KMS-11 (cell line): ENCODE data around the gene OGN.
A peak's percentile ranks its signal among the peaks of the same experiment; 100 is the strongest.

ENCODE experiments used
- H2AFZ ChIP-seq: fragments of 200-600 bp; sonication (generic); 2 replicates; pipeline ENCODE4 v1.6.1; 2016; ENCODE audit warnings: antibody characterized with exemption, mixed run types, low read depth
- H3K27ac ChIP-seq: fragments of 200-600 bp; sonication (generic); 2 replicates; pipeline ENCODE4 v1.6.1; 2016; ENCODE audit warnings: mild to moderate bottlenecking, mixed run types
- H3K27me3 ChIP-seq: fragments of 200-600 bp; sonication (generic); 2 replicates; pipeline ENCODE4 v1.6.1; 2017; ENCODE audit warnings: mild to moderate bottlenecking, low read depth, mixed run types, moderate library complexity; ENCODE audit not compliant: insufficient read depth
- H3K36me3 ChIP-seq: fragments of 200-600 bp; sonication (generic); 2 replicates; pipeline ENCODE4 v1.6.1; 2017; ENCODE audit warnings: mild to moderate bottlenecking, mixed run types; ENCODE audit not compliant: insufficient read depth
- H3K4me1 ChIP-seq: fragments of 200-600 bp; sonication (generic); 2 replicates; pipeline ENCODE4 v1.6.1; 2016; ENCODE audit warnings: mild to moderate bottlenecking, low read depth, mixed run types; ENCODE audit not compliant: poor library complexity, severe bottlenecking
- H3K4me2 ChIP-seq: fragments of 200-600 bp; sonication (generic); 2 replicates; pipeline ENCODE4 v1.7.0; 2016; ENCODE audit warnings: mild to moderate bottlenecking, mixed run types
- H3K4me3 ChIP-seq: fragments of 200-600 bp; sonication (generic); IDR thresholded peaks from 2 replicates; pipeline ENCODE4 v1.6.1; 2017; ENCODE audit warnings: low read depth, low read length, mixed read lengths; ENCODE audit not compliant: insufficient read depth
- H3K79me2 ChIP-seq: fragments of 200-600 bp; sonication (generic); 2 replicates; pipeline ENCODE4 v1.6.1; 2016; ENCODE audit warnings: low read depth, mixed run types; ENCODE audit not compliant: insufficient read depth
- H3K9ac ChIP-seq: fragments of 200-600 bp; sonication (generic); 2 replicates; pipeline ENCODE4 v1.6.1; 2016; ENCODE audit warnings: mild to moderate bottlenecking, mixed run types
- H4K20me1 ChIP-seq: fragments of 200-600 bp; sonication (generic); 2 replicates; pipeline ENCODE4 v1.6.1; 2016; ENCODE audit warnings: mild to moderate bottlenecking, mixed run types; ENCODE audit not compliant: insufficient read depth
- TF ChIP-seq, protein P1 (sequence below): fragments of 200-600 bp; sonication (generic); conservative IDR thresholded peaks from 2 replicates; pipeline ENCODE4 v1.6.1; 2017; ENCODE audit warnings: low read depth, mild to moderate bottlenecking, antibody characterized with exemption, low read length, moderate library complexity, mixed read lengths

Gene OGN

DNA sequence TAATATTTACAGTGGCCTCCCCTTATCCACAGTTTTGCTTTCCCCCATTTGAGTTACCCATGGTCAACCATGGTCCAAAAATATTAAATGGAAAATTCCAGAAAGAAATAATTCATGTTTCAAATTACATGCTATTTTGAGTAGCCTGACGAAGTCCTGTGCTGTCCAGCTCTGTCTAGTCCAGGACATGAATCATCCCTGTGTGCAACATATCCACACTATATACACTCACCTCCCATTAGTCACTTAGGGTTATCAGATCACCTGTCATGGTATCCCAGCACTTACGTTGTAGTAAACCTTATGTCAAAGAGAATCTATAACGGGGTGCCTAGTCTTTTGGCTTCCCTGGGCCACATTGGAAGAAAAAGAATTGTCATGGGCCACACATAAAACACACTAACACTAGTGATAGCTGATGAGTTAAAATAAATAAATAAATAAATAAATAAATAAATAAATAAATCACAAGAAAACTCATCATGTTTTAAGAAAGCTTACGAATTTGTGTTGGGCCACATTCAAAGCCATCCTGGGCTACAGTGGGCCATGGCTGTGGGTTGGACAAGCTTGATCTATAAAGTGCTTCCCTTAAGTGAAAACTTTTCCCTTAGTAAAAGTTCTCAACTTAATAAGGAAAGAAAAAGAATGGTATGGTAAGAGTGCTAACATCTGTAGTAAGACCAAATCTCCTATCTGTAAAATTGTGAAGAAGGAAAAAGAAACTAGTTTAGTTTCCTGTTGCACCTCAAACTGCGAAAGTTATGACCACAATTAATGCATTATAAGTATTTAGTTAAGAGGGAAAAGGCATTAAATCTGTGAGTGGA is 35.8 kb upstream of the OGN start:
- TF ChIP-seq, protein P1, sequence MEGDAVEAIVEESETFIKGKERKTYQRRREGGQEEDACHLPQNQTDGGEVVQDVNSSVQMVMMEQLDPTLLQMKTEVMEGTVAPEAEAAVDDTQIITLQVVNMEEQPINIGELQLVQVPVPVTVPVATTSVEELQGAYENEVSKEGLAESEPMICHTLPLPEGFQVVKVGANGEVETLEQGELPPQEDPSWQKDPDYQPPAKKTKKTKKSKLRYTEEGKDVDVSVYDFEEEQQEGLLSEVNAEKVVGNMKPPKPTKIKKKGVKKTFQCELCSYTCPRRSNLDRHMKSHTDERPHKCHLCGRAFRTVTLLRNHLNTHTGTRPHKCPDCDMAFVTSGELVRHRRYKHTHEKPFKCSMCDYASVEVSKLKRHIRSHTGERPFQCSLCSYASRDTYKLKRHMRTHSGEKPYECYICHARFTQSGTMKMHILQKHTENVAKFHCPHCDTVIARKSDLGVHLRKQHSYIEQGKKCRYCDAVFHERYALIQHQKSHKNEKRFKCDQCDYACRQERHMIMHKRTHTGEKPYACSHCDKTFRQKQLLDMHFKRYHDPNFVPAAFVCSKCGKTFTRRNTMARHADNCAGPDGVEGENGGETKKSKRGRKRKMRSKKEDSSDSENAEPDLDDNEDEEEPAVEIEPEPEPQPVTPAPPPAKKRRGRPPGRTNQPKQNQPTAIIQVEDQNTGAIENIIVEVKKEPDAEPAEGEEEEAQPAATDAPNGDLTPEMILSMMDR: no peak
- Histone ChIP-seq H3K9ac (no peak overlapping the region), H3K36me3 (no peaks in the 10 kb centered on the region), H2AFZ (no peak overlapping the region), H4K20me1 (no peaks in the 10 kb centered on the region), H3K4me1 (peaks cover 14% of the 10 kb centered on the region), H3K27ac (no peak overlapping the region), H3K4me3 (no peak overlapping the region), H3K27me3 (no peaks in the 10 kb centered on the region), H3K79me2 (no peaks in the 10 kb centered on the region), H3K4me2 (0 out of 2 replicates have a peak overlapping the region, but pooled peaks have one; percentile 13)

DNA sequence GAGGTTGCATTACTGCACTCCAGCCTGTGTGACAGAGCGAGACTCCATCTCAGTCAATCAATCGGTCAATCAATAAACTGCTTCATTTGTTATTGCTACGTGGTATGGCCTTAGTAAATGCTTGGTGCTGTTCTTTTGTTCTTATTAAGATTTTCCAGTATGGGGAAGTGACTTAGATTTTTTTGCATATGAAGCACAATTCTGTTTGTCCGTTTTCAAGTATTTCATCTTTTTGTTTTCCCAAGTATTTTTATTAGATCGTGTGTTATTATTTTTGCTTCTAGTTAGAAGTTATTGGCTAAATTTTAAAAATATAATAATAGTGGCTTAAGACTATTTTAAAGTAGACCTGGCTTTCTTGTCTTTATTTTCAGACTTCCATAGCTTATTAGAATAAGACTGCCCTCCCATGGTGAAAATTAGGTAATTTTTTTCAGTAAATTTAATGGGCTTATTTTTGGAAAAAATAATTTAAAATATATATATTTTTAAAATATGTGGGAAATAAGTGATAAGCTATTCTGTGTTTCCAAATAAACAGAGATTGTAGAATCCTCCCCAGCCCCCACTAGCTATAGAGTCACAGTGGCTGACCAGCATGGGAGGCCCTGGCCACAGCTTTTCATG is 34.6 kb upstream of the OGN start:
- H3K4me1 ChIP-seq: peaks cover 14% of the 10 kb centered on the region
- H4K20me1 ChIP-seq: no peaks in the 10 kb centered on the region
- H3K4me3 ChIP-seq: no peak overlapping the region
- TF ChIP-seq, protein P1: no peak; the same call in 1 of the 2 replicates
- no peak overlapping the region for H2AFZ ChIP-seq
- no peaks in the 10 kb centered on the region for H3K79me2 ChIP-seq
- H3K27me3 ChIP-seq: no peaks in the 10 kb centered on the region
- no peak overlapping the region for H3K27ac ChIP-seq
- no peak overlapping the region for H3K4me2 ChIP-seq
- H3K9ac ChIP-seq: no peak overlapping the region
- no peaks in the 10 kb centered on the region for H3K36me3 ChIP-seq

DNA sequence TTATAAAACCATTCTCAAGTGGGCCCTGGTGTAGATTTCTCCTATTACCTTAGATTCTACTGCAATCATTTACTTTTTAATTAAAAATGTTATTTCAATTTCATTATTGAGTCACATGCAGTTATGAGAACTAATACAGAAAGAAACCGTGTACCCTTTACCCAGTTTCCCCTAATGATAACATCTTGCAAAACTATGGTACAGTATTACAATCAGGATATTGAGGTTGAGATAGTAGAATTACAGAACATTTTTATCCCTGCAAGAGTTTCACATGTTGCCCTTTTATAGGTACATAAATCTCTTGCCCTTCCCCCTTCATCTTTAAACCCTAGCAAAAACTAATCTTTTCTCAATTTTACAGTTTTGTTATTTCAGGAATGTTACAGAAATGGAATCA is 30.9 kb upstream of the OGN start:
- Histone ChIP-seq H3K9ac (no peak overlapping the region), H2AFZ (no peak overlapping the region), H3K4me1 (peaks cover 6% of the 10 kb centered on the region), H4K20me1 (no peaks in the 10 kb centered on the region), H3K27ac (no peak overlapping the region), H3K27me3 (no peaks in the 10 kb centered on the region), H3K4me2 (no peak overlapping the region), H3K79me2 (no peaks in the 10 kb centered on the region), H3K36me3 (no peaks in the 10 kb centered on the region), H3K4me3 (no peak overlapping the region)
- TF ChIP-seq, protein P1: no peak

DNA sequence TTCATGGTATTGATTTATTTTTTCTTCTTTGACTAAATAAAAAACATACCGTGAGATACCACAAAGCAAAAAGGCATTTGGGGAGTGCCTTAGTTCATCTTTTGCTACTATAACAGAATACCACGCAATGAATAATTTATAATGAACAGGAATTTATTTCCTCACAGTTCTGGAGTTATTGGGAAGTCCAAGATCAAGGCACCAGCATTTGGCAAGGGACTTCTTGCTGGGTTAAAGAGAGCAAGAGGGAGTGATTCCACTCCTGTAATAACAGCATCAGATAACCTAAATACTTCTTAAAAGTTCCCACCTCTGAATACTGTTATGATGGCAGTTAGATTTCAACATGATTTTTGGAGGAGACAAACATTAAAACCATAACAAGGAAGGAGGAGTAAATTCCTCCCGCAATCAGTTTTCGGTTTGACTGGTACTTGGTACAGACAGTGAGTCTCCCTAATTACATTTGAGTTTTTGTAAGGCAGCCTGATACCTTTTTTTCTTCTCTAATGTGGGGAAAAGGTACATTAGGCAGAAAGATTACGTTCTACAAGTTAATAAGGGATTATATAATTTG is 28.7 kb upstream of the OGN start:
- Histone ChIP-seq H4K20me1 (no peaks in the 10 kb centered on the region), H3K36me3 (no peaks in the 10 kb centered on the region), H3K27me3 (no peaks in the 10 kb centered on the region), H3K4me2 (no peak overlapping the region), H3K9ac (no peak overlapping the region), H3K27ac (no peak overlapping the region), H3K79me2 (no peaks in the 10 kb centered on the region), H3K4me1 (no peaks in the 10 kb centered on the region), H2AFZ (no peak overlapping the region), H3K4me3 (no peak overlapping the region)
- TF ChIP-seq, protein P1: no peak
